HEK293 (cell line): Measurements from ENCODE around the gene MYO1D.

Experiments used
- CTCF ChIA-PET: fragments of 350-600 bp; formaldehyde crosslinking; extraction: SDS; loops from one replicate; lab custom pipeline; 2021; ENCODE audit warnings: antibody characterized with exemption; lab: Yijun Ruan, JAX
- POLR2A ChIA-PET: fragments of 300-600 bp; formaldehyde crosslinking; extraction: SDS; loops from one replicate; lab custom pipeline; 2020; ENCODE audit warnings: antibody characterized with exemption, inconsistent platforms; lab: Yijun Ruan, JAX
- H3K27ac ChIP-seq: fragments of 200-500 bp; sonication (Bioruptor generic); 2 replicates; pipeline ENCODE4 v1.5.1; 2014; ENCODE audit warnings: low read depth, low read length, control low read depth, inconsistent platforms; ENCODE audit errors: extremely low read depth
- H3K36me3 ChIP-seq, 2 experiments: fragments of 200-500 bp in 1 of 2; sonication (Bioruptor generic) in 1 of 2; 1 replicate in 1 of 2; 2 replicates in 1 of 2; pipeline ENCODE4 v1.5.1; 2014 to 2017; ENCODE audit warnings: inconsistent platforms in 2 of 2, low read length in 2 of 2; ENCODE audit not compliant: control insufficient read depth in 2 of 2, insufficient read depth in 1 of 2
- H3K4me1 ChIP-seq: fragments of 200-500 bp; sonication (Bioruptor generic); 2 replicates; pipeline ENCODE4 v1.5.1; 2014; ENCODE audit warnings: mild to moderate bottlenecking, low read length, inconsistent platforms; ENCODE audit not compliant: control insufficient read depth, insufficient read depth
- H3K4me3 ChIP-seq: 2 replicates; pipeline ENCODE4 v1.5.1; 2011; ENCODE audit warnings: low read depth, mild to moderate bottlenecking, control low read depth, low read length, moderate library complexity
- H3K9me3 ChIP-seq: fragments of 200-500 bp; sonication (Bioruptor generic); 2 replicates; pipeline ENCODE4 v1.5.1; 2014; ENCODE audit warnings: low read depth, low read length, inconsistent platforms; ENCODE audit not compliant: control insufficient read depth, insufficient read depth
- GFI1B ChIP-seq: fragments of 450-650 bp; formaldehyde crosslinking; IDR thresholded peaks from 2 replicates; pipeline ENCODE4 v1.5.1; 2016; ENCODE audit warnings: missing biosample characterization, missing genetic modification characterization
- ZBTB8A ChIP-seq: fragments of 450-650 bp; formaldehyde crosslinking; IDR thresholded peaks from 2 replicates; pipeline ENCODE4 v1.5.1; 2016; ENCODE audit warnings: missing biosample characterization, missing genetic modification characterization
- ZFP41 ChIP-seq: fragments of 450-650 bp; formaldehyde crosslinking; IDR thresholded peaks from 2 replicates; pipeline ENCODE4 v1.5.1; 2016; ENCODE audit warnings: missing biosample characterization, missing genetic modification characterization, borderline replicate concordance
- ZNF157 ChIP-seq: fragments of 450-650 bp; formaldehyde crosslinking; IDR thresholded peaks from 2 replicates; pipeline ENCODE4 v1.5.1; 2016; ENCODE audit warnings: missing biosample characterization, missing genetic modification characterization
- ZNF16 ChIP-seq: fragments of 450-650 bp; formaldehyde crosslinking; IDR thresholded peaks from 2 replicates; pipeline ENCODE4 v1.5.1; 2016; ENCODE audit warnings: low read depth, missing biosample characterization, missing genetic modification characterization
- ZNF175 ChIP-seq: fragments of 450-650 bp; formaldehyde crosslinking; IDR thresholded peaks from 2 replicates; pipeline ENCODE4 v1.5.1; 2016; ENCODE audit warnings: missing biosample characterization, missing genetic modification characterization
- ZNF23 ChIP-seq: fragments of 450-650 bp; formaldehyde crosslinking; IDR thresholded peaks from 2 replicates; pipeline ENCODE4 v1.5.1; 2016; ENCODE audit warnings: missing biosample characterization, missing genetic modification characterization, borderline replicate concordance
- ZNF266 ChIP-seq: fragments of 450-650 bp; formaldehyde crosslinking; IDR thresholded peaks from 2 replicates; pipeline ENCODE4 v1.5.1; 2016; ENCODE audit warnings: missing biosample characterization, missing genetic modification characterization, low read depth
- ZNF302 ChIP-seq: fragments of 450-650 bp; formaldehyde crosslinking; IDR thresholded peaks from 2 replicates; pipeline ENCODE4 v1.5.1; 2016; ENCODE audit warnings: missing biosample characterization, missing genetic modification characterization, low read depth
- ZNF404 ChIP-seq: fragments of 450-650 bp; formaldehyde crosslinking; IDR thresholded peaks from 2 replicates; pipeline ENCODE4 v1.5.1; 2017; ENCODE audit warnings: missing biosample characterization, missing genetic modification characterization
- ZNF48 ChIP-seq: fragments of 450-650 bp; formaldehyde crosslinking; IDR thresholded peaks from 2 replicates; pipeline ENCODE4 v1.5.1; 2016; ENCODE audit warnings: missing biosample characterization, missing genetic modification characterization
- ZNF529 ChIP-seq: fragments of 450-650 bp; formaldehyde crosslinking; IDR thresholded peaks from 2 replicates; pipeline ENCODE4 v1.5.1; 2017; ENCODE audit warnings: missing genetic modification characterization, missing biosample characterization; ENCODE audit not compliant: insufficient replicate concordance
- ZNF660 ChIP-seq: fragments of 450-650 bp; IDR thresholded peaks from 2 replicates; pipeline ENCODE4 v1.5.1; 2018; ENCODE audit warnings: missing biosample characterization, mild to moderate bottlenecking, missing genetic modification characterization
- ZNF76 ChIP-seq: fragments of 450-650 bp; formaldehyde crosslinking; IDR thresholded peaks from 2 replicates; pipeline ENCODE4; 2016; ENCODE audit warnings: low read depth, missing biosample characterization, missing genetic modification characterization, borderline replicate concordance
- ZNF768 ChIP-seq: fragments of 450-650 bp; formaldehyde crosslinking; IDR thresholded peaks from 2 replicates; pipeline ENCODE4 v1.5.1; 2018; ENCODE audit warnings: missing biosample characterization, mild to moderate bottlenecking, missing genetic modification characterization
- ZNF792 ChIP-seq: fragments of 450-650 bp; formaldehyde crosslinking; IDR thresholded peaks from 2 replicates; pipeline ENCODE4 v1.5.1; 2016; ENCODE audit warnings: missing biosample characterization, missing genetic modification characterization
- ZNF837 ChIP-seq: fragments of 450-650 bp; formaldehyde crosslinking; IDR thresholded peaks from 2 replicates; pipeline ENCODE4 v1.5.1; 2016; ENCODE audit warnings: missing biosample characterization, missing genetic modification characterization
- ZXDB ChIP-seq: fragments of 450-650 bp; formaldehyde crosslinking; IDR thresholded peaks from 2 replicates; pipeline ENCODE4 v1.5.1; 2016; ENCODE audit warnings: missing biosample characterization, missing genetic modification characterization
- TF ChIP-seq, protein P1 (sequence below): fragments of 450-650 bp; formaldehyde crosslinking; IDR thresholded peaks from 2 replicates; pipeline ENCODE4 v1.5.1; 2017; ENCODE audit warnings: missing biosample characterization, missing genetic modification characterization
- TF ChIP-seq, protein P2 (sequence below): fragments of 450-650 bp; formaldehyde crosslinking; IDR thresholded peaks from 2 replicates; pipeline ENCODE4 v1.5.1; 2016; ENCODE audit warnings: missing biosample characterization, missing genetic modification characterization
- TF ChIP-seq, protein P3 (sequence below): fragments of 450-650 bp; formaldehyde crosslinking; IDR thresholded peaks from 2 replicates; pipeline ENCODE4 v1.5.1; 2016; ENCODE audit warnings: missing biosample characterization, missing genetic modification characterization

MYO1D gene

DNA sequence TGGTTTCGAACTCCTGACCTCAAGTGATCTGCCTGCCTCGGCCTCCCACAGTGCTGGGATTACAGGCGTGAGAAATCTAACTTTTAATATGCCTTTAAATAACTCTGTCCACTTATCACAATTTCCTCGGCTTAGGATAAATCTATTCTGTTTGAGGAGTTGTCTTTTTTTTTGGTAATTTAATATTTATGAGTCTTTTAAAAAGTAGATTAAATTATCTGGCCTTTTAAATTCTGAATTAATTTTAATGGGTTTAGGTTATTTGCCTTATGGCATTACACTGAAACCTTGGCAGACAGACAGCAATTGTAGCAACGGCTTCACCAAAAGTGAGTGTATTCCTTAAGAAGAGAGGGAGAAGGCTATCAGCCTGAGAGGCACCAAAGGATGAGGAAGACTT, 66.2 kb downstream of the MYO1D start:
- TF ChIP-seq ZNF157 (no peak), ZNF404 (no peak), ZNF266 (no peak), ZNF16 (tag by site-specific recombination) (no peak), ZNF792 (no peak), ZNF837 (no peak)
- no peaks in the 10 kb centered on the region for H3K36me3 ChIP-seq
- POLR2A ChIA-PET: no interaction called here
- no peak overlapping the region for H3K4me3 ChIP-seq
- no peak overlapping the region for H3K27ac ChIP-seq
- peaks cover 2% of the 10 kb centered on the region; the same call in 1 of the 2 replicates for H3K4me1 ChIP-seq
- H3K9me3 ChIP-seq: no peaks in the 10 kb centered on the region
- CTCF ChIA-PET: no interaction called here

DNA sequence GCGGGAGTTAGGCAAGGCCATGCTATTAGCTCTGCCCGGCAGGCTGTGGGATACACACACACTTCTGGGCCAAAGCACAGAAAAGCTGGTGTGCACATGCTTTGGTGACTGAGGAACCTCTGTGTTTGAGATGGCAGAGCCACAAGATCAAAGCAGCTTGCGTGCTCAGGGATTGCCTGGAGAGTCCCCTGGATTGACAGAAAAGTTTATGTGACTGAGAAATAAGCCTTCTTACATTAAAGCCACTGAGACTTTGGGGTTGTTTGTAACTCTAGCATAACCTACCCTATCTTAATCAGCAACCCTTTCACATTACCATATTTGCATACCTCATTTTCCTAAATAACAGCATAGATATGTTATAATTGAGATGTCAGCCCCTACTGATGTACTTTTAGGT, 69.3 kb downstream of the MYO1D start:
- ChIA-PET POLR2A (no interaction called here), CTCF (interaction anchor here (1.8 to 5.4 kb wide), 2 partner anchors 24 to 70 kb away, joined by 8 to 21 read pairs; partner anchors contain the start of gene MYO1D)
- H3K27ac ChIP-seq: no peak overlapping the region
- H3K4me3 ChIP-seq: no peak overlapping the region
- peaks cover 2% of the 10 kb centered on the region; the same call in 1 of the 2 replicates for H3K4me1 ChIP-seq
- no peaks in the 10 kb centered on the region for H3K9me3 ChIP-seq
- no peaks in the 10 kb centered on the region for H3K36me3 ChIP-seq
- TF ChIP-seq ZNF302 (tag by site-specific recombination): no peak
- TF ChIP-seq, protein P1, sequence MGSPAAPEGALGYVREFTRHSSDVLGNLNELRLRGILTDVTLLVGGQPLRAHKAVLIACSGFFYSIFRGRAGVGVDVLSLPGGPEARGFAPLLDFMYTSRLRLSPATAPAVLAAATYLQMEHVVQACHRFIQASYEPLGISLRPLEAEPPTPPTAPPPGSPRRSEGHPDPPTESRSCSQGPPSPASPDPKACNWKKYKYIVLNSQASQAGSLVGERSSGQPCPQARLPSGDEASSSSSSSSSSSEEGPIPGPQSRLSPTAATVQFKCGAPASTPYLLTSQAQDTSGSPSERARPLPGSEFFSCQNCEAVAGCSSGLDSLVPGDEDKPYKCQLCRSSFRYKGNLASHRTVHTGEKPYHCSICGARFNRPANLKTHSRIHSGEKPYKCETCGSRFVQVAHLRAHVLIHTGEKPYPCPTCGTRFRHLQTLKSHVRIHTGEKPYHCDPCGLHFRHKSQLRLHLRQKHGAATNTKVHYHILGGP (tag by site-specific recombination): no peak
- TF ChIP-seq ZNF157: no peak
- TF ChIP-seq ZBTB8A: no peak
- TF ChIP-seq GFI1B: no peak
- TF ChIP-seq ZNF529 (tag by site-specific recombination): no peak
- TF ChIP-seq ZXDB (tag by site-specific recombination): no peak
- no peak for TF ChIP-seq ZNF768 (tag by site-specific recombination)
- no peak for TF ChIP-seq ZNF48
- TF ChIP-seq ZNF660 (tag by site-specific recombination): no peak

DNA sequence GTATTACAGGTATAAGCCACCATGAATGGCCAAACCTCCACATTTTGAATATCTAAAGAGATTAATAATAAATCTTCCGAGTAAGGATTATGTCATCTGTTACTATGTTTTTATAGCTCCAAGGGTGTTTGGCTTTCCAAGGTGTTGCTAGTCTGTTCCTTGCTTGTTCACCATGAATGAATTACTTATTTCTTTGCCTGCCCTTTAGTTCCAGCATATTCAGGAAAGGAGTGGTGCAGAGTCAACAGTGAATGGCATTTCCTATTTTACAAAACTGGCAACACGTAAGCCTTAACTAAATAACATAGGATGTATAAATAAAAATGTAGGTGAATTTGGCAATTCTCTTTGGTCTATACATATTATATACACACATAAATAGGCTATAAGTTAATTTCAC, 70.3 kb downstream of the MYO1D start:
- TF ChIP-seq ZNF76 (tag by site-specific recombination) (no peak), ZFP41 (tag by site-specific recombination) (no peak), ZNF23 (no peak), ZNF175 (no peak)
- TF ChIP-seq, protein P2, sequence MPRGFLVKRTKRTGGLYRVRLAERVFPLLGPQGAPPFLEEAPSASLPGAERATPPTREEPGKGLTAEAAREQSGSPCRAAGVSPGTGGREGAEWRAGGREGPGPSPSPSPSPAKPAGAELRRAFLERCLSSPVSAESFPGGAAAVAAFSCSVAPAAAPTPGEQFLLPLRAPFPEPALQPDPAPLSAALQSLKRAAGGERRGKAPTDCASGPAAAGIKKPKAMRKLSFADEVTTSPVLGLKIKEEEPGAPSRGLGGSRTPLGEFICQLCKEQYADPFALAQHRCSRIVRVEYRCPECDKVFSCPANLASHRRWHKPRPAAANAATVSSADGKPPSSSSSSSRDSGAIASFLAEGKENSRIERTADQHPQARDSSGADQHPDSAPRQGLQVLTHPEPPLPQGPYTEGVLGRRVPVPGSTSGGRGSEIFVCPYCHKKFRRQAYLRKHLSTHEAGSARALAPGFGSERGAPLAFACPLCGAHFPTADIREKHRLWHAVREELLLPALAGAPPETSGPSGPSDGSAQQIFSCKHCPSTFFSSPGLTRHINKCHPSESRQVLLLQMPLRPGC: no peak
- TF ChIP-seq, protein P3, sequence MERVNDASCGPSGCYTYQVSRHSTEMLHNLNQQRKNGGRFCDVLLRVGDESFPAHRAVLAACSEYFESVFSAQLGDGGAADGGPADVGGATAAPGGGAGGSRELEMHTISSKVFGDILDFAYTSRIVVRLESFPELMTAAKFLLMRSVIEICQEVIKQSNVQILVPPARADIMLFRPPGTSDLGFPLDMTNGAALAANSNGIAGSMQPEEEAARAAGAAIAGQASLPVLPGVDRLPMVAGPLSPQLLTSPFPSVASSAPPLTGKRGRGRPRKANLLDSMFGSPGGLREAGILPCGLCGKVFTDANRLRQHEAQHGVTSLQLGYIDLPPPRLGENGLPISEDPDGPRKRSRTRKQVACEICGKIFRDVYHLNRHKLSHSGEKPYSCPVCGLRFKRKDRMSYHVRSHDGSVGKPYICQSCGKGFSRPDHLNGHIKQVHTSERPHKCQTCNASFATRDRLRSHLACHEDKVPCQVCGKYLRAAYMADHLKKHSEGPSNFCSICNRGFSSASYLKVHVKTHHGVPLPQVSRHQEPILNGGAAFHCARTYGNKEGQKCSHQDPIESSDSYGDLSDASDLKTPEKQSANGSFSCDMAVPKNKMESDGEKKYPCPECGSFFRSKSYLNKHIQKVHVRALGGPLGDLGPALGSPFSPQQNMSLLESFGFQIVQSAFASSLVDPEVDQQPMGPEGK (tag by site-specific recombination): no peak
- H3K36me3 ChIP-seq: no peaks in the 10 kb centered on the region
- POLR2A ChIA-PET: no interaction called here
- no peak overlapping the region for H3K27ac ChIP-seq
- no peaks in the 10 kb centered on the region for H3K9me3 ChIP-seq
- no peak overlapping the region for H3K4me3 ChIP-seq
- CTCF ChIA-PET: interaction anchor here (1.0 to 5.4 kb wide), 3 partner anchors 24 to 147 kb away, joined by 4 to 21 read pairs (median 9); partner anchors contain the start of gene MYO1D
- peaks cover 2% of the 10 kb centered on the region; the same call in 1 of the 2 replicates for H3K4me1 ChIP-seq
